ENCODE results near the gene DAGLB. TPM values are rescaled to one million over a fixed set of nuclear protein-coding genes. Genes with fewer than 3 reads are reported as not detected.
"Not testable (repeated sequence)": the region's sequence is repeated elsewhere in the genome, so short reads cannot be mapped to it uniquely, and the experiment has no call there.

The DAGLB gene
- total and polyA plus RNA-seq, 2 of the 8 experiments (the other 6 are each of a cell fraction or from before 2014, with no cell fraction given): 27.0 to 39.6 TPM

DNA sequence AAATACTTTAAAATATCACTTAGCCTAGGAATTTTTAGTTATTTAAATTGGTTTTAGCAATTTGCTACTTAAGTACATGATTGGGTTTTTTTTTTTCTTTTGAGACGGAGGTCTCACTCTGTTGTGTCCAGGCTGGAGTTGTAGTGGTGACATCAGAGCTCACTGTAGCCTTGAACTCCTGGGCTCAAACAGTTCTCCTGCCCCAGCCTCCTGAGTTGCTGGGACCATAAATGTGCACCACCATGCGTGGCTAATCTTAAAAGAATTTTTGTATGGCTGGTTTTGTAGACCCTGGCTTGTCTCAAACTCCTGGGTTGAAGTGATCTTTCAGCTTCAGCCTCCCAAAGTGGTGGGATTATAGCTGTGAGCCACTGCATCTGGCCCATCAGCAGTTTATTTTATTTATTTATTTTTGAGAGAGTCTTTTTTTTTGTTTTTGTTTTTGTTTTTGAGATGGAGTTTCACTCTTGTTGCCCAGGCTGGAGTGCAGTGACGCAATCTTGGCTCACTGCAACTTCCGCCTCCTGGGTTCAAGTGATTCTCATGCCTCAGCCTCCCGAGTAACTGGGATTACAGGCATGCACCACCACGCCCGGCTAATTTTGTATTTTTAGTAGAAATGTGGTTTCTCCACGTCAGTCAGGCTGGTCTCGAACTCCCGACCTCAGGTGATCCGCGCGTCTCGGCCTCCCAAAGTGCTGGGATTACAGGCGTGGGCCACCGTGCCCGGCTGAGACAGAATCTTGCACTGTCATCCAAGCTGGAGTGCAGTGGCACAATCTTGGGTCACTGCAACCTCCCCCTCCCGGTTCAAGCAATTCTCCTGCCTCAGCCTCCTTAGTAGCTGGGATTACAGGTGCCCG is 47.3 kb downstream of the DAGLB start:
- H3K27me3 ChIP-seq (replicated peaks in 1 of 4; ENCODE audit: control insufficient read depth in 3 of 4, extremely low read depth in 1 of 4, insufficient read depth in 3 of 4, low read length in 3 of 4); H3K27ac ChIP-seq (ENCODE audit: low read depth, low read length); H2BK5ac ChIP-seq (ENCODE audit: low read depth, low read length); H2AFZ ChIP-seq (ENCODE audit: low read length); H2BK12ac ChIP-seq (ENCODE audit: low read depth, low read length); CTCF ChIA-PET (ENCODE audit: partially characterized antibody); H3K23ac ChIP-seq (ENCODE audit: insufficient read length); FAIRE-seq; H3K18ac ChIP-seq (ENCODE audit: extremely low read depth, low read length); H3K9ac ChIP-seq (replicated peaks in 1 of 4; ENCODE audit: extremely low read depth in 1 of 4, low read depth in 3 of 4, low read length in 3 of 4); H2BK20ac ChIP-seq (ENCODE audit: low read length); H4K8ac ChIP-seq (ENCODE audit: extremely low read depth, insufficient read depth, low read length); H2BK15ac ChIP-seq (ENCODE audit: low read length); H3K4ac ChIP-seq (replicated peaks; ENCODE audit: insufficient read length, low read depth, low read length); DNase-seq (ENCODE audit: low read depth in 1 of 2, low spot score in 2 of 2); H4K91ac ChIP-seq (replicated peaks; ENCODE audit: insufficient read length, low read length); H3K23me2 ChIP-seq (ENCODE audit: low read depth, low read length); H4K5ac ChIP-seq (ENCODE audit: insufficient read length, low read depth, low read length); H3K56ac ChIP-seq (replicated peaks; ENCODE audit: insufficient read length, low read depth, low read length); H2AK5ac ChIP-seq (ENCODE audit: low read depth, low read length); H3K4me1 ChIP-seq (replicated peaks in 1 of 4; ENCODE audit: control insufficient read depth in 3 of 4, insufficient read depth in 4 of 4, low read length in 3 of 4); H3K9me3 ChIP-seq (ENCODE audit: insufficient read depth in 2 of 2, low read depth in 1 of 2, low read length in 1 of 2); H2BK120ac ChIP-seq (replicated peaks; ENCODE audit: low read depth, low read length); H3K4me3 ChIP-seq (ENCODE audit: extremely low read depth in 1 of 4, insufficient read depth in 2 of 4, low read depth in 3 of 4, low read length in 4 of 4); H3K14ac ChIP-seq (ENCODE audit: insufficient read length); H3K4me2 ChIP-seq (ENCODE audit: insufficient read depth in 1 of 2, low read depth in 2 of 2, low read length in 2 of 2): not testable (repeated sequence)
- H4K20me1 ChIP-seq (replicated peaks in 1 of 2; ENCODE audit: control insufficient read depth in 1 of 2, insufficient read depth in 2 of 2, low read length in 2 of 2): peaks cover 19 to 31% of the 10 kb centered on the region in 2 experiments
- WGBS, 2 experiments (ENCODE audit: extremely low coverage in 1 of 2, insufficient coverage in 1 of 2, insufficient read length in 1 of 2, insufficient replicate concordance in 2 of 2, low coverage in 1 of 2, low lambda C conversion rate in 2 of 2, missing lambda C conversion rate in 1 of 2): 89% methylated on average over 19 of the region's 19 CpGs; no CpG with 5 or more reads in 1 of the 2 experiments
- POLR2A ChIA-PET (ENCODE audit: partially characterized antibody): interaction anchor here (0.7 kb wide), 1 partner anchor 10 kb away, joined by 3 read pairs; no protein-coding TSS in a partner anchor
- peaks cover 22 to 47% of the 10 kb centered on the region in 2 experiments for H3K79me2 ChIP-seq (ENCODE audit: control insufficient read depth in 1 of 2, insufficient read depth in 2 of 2, low read length in 2 of 2)
- peaks cover 14% of the 10 kb centered on the region for H3K79me1 ChIP-seq (ENCODE audit: low read depth, low read length)
- H3K36me3 ChIP-seq (ENCODE audit: control insufficient read depth in 2 of 4, insufficient read depth in 4 of 4, low read length in 3 of 4): peaks cover 9 to 44% (median 15%) of the 10 kb centered on the region in 4 experiments
